Keratinocyte (primary cell): ENCODE data around the gene INO80D.

Source experiments
- CTCF ChIP-seq, 3 experiments: IDR thresholded peaks in 1 of 3; conservative IDR thresholded peaks in 1 of 3; optimal IDR thresholded peaks in 1 of 3; 2 replicates in 2 of 3; 3 replicates in 1 of 3; pipeline versions ENCODE3 to v1.5.1; 2011; ENCODE audit warnings: low read length in 3 of 3, mild to moderate bottlenecking in 3 of 3, moderate library complexity in 2 of 3, control low read depth in 1 of 3, inconsistent platforms in 1 of 3; ENCODE audit not compliant: insufficient read depth in 2 of 3; ENCODE audit errors: extremely low read depth in 1 of 3
- EZH2 ChIP-seq: IDR thresholded peaks from one replicate; pipeline ENCODE4 v1.6.1; 2012; ENCODE audit warnings: inconsistent platforms, mild to moderate bottlenecking, low read length, moderate library complexity

- TF ChIP-seq CTCF (optimal IDR thresholded peaks at IDR 0.05 in 1 of 3, IDR thresholded peaks at IDR 0.05 in 1 of 3, conservative IDR thresholded peaks at IDR 0.05 in 1 of 3; ENCODE audit: extremely low read depth in 1 of 3, insufficient read depth in 2 of 3, low read length in 3 of 3) (no peak), EZH2 (no peak)
Observed at GRCh38 chr2:206112846-206113547, 27.0 kb upstream of the INO80D start.
